NCI-H1048 (cell line): ENCODE results near the gene CTXND2.
A peak's percentile ranks its signal among the peaks of the same experiment; 100 is the strongest.
"Not testable (repeated sequence)": the region's sequence is repeated elsewhere in the genome, so short reads cannot be mapped to it uniquely, and the experiment has no call there.

Experiments used
- DNase-seq: peaks from one replicate; lab custom pipeline; 2025; lab: John Stamatoyannopoulos, UW

The CTXND2 gene

DNA sequence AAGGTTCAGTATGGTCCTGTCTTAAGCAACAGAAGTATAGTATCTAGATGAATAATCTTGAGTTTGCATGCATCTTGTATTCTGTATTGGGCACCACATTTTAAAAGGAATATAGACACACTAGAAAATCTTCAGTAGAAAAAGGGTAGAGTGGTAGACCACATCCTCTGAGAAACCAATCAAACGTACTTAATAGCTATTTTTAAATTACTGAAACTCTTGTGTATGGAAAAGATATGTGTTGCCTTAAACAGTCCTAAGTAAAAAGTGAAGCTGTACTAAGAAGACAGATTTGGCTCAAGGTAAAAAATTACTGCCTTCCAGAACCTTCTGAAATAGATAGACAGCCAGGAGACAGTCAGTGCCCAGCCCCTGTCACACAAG lies 3.1 kb downstream of the CTXND2 start:
- DNase-seq, result no peak

DNA sequence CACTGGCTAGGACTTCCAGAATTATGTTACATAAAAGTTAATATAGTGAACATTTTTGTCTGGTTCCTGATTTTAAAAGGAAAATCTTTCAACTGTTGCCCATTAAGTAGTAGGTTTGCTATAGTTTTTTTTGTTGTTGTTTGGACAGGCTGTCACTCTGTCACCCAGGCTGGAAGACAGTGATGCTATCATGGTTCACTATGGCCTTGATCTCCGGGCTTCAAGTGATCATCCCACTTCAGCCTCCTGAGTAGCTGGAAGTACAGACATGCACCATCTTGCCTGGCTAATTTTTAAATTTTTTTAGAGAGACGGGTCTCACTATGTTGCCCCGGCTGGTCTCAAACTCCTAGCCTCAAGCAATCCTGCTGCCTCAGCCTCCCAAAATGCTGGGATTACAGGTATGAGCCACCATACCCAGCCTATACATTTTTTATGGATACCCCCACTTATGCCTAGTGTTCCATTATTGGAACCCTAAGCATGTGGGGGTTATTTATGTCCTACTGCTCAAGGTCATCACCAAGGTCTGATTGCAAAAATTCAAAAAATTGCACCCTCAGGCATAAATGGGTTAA lies 6.5 kb downstream of the CTXND2 start:
- no peak for DNase-seq

DNA sequence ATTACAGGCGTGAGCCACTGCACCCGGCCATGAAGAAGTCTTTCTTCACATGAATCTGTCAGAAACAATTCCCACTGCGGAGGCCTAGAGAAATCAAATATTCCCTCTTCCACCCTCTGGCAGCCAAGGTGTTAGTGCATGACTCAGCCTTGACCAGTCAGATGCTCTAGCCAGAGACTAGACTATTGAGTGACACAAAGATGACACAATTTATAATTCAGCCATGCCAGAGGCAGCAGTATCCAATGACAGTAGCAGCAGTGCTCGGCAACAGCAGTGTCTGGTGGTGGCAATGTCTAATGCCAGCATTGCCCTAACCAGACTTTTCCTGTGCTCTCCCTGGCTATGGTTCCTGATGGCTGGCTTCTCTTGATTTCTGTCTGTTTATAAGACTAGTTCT lies 8.7 kb downstream of the CTXND2 start:
- no peak for DNase-seq

DNA sequence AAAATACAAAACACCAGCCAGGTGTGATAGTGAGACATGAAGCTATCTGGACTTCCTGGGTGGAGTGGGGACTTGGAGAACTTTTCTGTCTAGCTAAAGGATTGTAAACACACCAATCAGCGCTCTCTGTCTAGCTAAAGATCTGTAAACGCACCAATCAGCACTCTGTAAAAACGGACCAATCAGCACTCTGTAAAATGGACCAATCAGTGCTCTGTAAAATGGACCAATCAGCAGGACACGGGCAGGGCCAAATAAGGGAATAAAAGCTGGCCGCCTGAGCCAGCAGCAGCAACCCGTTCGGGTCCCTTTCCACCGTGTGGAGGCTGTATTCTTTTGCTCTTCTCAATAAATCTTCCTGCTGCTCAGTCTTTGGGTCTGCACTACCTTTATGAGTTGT lies 12.9 kb downstream of the CTXND2 start:
- not testable (repeated sequence) for DNase-seq

DNA sequence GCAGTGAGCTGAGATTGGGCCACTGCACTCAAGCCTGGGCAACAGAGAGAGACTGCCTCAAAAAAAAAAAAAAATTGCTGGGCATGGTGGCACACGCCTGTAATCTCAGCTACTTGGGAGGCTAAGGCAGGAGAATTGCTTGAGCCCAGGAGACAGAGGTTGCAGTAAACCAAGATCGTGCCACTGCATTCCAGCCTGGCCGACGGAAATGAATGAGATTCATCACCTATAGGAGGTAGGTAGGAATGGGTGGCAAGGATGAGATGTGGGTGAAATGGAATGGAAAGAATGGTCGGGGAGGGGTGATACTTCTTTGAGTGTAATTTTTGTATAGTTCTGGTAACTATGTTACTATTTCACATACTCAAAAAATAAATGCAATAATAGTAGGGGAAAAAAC lies 15.4 kb downstream of the CTXND2 start:
- DNase-seq, result no peak

DNA sequence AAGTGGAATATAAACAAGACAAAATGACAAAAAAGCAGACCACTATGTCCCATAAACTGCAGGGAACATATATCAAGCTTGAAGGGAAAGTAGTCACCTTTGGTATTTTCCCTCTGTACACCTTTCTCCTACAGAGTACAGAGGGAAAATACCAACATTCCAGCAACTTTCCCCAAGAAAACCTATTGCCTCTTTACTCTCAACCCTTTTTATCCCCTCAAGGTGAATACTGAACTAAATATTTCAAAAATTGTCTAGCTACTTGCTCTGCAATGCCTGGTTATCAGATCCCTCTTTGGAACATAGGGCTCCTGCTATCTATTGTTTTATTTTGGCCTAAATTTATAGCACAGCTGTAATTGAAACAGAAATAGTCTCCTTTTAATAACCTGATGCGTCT lies 15.8 kb downstream of the CTXND2 start:
- no peak for DNase-seq

DNA sequence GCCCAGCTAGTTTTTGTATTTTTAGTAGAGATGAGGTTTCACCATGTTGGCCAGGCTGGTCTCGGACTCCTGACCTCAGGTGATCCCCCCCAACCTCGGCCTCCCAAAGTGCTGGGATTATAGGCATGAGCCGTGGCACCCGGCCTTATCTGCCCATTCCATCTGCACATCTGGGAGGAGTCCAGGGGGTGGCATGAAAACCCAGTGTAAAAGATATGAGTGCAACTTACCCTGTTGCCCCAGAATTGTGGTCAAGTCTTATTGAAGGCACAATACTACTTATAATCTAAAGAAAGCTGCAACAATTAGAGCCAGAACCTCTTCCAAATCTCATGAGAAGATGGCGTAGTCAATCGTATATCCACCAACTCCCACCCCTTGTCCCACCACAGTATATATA lies 18.4 kb downstream of the CTXND2 start:
- DNase-seq, result no peak

DNA sequence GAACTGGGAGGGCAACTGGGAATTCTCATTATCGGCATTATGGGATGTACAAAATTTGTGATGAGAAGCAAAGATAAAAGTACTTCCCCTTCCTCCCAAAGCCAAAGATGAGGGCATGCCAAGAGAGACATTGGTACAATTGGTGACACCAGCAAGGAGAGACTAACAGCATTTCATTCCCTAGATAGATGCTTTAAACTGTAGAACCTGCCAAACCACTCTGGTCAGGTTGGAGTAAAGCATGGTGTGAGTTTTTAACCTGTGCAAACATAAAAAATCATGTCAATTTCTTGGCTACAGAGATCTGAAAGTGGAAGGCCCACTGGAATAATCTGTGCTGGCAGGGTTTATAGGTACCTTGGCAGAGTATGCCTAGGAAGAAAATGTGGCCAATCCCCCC lies 19.4 kb downstream of the CTXND2 start:
- DNase-seq, result no peak

DNA sequence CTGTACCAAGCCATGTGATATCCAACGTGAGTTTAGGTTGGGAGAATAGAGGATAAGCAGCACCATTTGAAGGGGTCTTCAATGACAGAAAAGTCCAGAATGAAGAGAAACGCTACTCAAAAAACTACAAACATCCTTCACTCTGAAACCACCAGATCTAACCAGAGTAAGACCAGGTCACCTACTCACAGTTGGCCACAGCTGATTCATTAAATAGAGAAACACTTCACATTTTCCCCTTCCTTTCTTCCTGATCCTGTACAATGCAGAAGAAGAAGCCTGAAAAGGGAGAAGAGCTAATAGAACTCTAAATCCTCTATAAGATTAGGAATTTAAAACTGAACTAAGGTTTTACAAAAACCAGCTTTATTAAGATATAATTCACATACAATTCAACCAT lies 19.9 kb downstream of the CTXND2 start:
- DNase-seq, result no peak

DNA sequence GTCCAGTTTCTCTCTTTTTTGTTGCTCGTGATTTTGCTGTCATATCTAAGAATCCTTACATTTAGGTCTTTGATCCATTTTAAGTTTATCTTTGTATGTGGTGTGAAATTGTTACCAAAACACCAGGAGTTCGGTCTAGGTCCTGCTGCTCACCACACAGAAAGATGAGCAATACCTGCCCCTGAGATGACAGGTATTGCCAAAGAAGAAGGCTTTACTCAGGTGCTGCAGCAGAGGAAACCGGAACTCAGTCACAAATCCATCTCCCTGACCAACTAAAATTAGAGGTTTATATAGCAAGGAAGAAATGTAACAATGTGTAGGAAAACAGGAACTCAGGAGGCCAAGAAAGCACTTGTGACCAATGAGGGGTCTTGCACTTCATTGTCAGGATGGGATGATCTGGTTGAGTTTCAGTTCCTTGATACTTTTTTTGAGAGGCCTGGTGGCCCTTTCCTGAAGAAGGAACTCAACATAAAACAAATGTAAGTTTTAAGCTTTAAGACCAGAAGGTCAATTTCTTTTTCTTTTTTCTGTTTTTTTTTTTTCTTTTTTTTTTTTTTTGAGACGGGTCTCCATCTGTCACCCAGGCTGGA lies 22.7 kb downstream of the CTXND2 start:
- DNase-seq, result no peak

DNA sequence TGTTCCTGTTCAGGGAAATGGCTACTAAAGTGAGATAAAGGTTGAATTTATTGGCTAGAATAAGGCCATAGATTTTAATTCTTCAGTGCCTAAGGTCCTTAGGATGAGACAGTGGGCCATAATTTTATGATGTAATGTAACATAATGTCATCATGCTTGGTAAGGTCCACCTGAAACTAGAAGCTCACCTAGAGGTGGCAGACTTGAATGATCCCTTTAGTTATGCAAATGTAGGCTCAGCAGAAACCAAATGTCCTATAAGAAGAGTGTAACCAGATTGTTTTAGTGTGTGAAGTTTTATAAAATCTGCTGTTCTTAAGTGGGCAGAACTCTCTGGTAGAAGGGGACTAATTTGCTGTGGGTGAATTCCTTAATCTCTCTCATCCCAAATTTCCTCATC lies 25.7 kb downstream of the CTXND2 start:
- DNase-seq, result no peak

DNA sequence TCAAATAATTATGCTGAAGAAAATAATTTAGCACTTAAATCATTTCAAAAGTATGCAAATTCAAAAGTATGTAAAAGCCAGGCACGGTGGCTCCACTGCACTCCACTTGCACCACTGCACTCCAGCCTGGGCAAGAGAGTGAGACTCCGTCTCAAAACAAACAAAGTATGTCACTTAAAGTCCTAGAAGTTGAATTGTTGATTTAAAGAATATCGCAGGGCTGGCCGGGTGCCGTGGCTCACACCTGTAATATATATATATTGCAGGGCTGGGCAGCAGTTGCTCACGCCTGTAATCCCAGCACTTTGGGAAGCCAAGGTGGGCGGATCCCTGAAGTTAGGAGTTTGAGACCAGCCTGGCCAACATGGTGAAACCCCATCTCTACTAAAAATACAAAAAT lies 30.5 kb downstream of the CTXND2 start:
- no peak for DNase-seq

DNA sequence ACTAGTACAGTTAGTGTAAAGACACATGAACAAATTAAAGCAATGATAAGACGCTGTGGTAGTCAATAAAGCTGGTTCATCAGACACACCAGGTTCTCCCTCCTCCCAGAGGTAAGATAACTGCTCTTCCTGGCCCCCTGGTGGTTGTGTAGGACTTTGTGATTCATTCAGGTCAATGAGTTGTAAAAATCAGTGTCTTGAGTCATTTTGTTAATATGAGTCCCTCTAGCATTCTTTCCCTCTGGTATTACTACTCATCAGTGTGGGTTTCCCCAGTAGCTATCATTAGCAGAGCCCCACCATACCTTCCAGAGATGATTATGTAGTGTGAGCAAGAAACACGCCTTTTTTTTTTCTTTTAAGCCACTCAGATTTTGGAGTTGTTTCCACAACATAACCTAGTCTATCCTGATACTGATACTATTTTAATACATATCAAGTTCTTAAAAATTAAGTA lies 35.6 kb downstream of the CTXND2 start:
- DNase-seq, result peak; percentile 50

DNA sequence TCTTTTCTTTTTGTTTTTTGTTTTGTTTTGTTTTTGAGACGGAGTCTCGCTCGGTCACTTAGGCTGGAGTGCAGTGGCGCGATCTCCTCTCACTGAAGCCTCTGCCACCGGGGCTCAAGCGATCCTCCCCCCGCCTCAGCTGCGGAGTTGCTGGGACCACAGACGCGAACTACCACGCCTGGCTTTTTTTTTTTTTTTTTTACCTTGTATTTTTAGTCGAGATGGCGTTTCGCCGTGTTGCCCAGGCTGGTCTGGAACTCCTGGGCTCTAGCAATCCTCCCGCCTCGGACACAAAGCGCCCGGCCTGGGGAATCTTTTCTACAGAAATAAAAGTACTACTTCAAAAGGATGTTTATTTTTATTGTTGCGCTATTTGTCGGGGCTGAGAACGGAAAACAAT lies 38.1 kb downstream of the CTXND2 start:
- DNase-seq, result no peak

DNA sequence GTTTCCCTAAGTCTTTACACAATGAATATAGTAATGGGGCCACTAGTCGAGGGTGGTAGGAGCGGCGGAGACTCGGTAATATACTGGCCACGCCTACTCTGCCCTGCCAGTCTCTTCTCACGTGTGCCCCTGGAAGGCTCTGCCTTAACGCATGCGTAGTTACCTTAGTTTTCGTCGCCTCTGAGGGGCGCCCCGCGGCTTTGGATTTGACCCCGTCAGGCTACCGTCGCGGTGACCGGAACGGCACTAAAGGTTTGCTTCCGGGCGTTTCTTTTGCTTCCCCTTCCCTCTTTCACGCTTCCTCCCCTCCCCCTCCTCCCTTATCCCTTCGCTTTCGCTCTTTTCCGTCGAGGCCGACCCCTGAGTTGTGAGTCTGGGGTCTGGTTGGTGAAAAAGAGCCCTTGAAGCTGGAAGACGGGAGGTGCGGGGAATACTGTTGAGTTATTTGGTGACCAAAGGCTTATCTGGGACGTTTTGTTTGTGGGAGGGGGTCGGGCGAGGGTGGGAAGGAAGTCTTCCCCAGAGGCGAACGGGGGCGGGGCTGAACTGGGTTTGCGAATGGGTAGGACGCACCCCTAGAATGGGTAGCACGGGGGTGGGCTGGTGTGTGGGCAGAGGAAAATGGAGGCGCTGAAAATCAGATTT lies 39.3 kb downstream of the CTXND2 start, which contains the start of gene SETDB1:
TSS of gene SETDB1 (plus strand) at position 267 of the 645 bp plus-strand sequence. CDS start 1,352 bp downstream, outside the sequence.
- DNase-seq, result peak; percentile 96

DNA sequence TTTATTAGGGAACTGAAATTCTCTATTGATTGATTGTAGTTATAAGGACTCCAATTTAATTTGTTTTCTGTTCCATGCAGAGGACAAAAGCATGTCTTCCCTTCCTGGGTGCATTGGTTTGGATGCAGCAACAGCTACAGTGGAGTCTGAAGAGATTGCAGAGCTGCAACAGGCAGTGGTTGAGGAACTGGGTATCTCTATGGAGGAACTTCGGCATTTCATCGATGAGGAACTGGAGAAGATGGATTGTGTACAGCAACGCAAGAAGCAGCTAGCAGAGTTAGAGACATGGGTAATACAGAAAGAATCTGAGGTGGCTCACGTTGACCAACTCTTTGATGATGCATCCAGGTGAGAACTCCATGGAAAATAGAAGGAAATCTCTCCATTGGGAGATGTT lies 40.7 kb downstream of the CTXND2 start:
- DNase-seq, result no peak

DNA sequence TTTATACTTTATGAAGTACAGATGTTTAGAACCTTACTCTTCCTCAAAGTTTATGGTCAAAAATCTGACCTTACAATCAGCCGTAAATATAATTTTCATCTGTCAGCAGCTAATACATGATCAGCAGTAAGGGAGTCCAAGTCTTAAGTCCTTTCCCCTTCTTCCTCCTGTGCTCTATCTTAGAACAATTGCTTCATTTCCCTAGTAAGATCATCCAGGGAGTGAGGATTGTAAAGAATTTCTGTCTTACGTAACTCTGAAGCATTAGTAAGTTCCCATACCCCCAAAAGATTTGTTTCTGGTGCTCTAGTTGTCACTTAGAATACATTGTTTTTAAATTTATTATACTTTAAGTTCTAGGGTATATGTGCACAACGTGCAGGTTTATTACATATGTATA lies 41.4 kb downstream of the CTXND2 start:
- no peak for DNase-seq

DNA sequence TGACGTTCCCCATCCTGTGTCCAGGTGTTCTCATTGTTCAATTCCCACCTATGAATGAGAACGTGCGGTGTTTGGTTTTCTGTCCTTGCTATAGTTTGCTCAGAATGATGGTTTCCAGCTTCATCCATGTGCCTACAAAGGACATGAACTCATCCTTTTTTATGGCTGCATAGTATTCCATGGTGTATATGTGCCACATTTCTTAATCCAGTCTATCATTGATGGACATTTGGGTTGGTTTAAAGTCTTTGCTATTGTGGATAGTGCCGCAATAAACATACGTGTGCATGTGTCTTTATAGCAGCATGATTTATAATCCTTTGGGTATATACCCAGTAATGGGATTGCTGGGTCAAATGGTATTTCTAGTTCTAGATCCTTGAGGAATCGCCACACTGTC lies 41.8 kb downstream of the CTXND2 start:
- DNase-seq, result not testable (repeated sequence)

DNA sequence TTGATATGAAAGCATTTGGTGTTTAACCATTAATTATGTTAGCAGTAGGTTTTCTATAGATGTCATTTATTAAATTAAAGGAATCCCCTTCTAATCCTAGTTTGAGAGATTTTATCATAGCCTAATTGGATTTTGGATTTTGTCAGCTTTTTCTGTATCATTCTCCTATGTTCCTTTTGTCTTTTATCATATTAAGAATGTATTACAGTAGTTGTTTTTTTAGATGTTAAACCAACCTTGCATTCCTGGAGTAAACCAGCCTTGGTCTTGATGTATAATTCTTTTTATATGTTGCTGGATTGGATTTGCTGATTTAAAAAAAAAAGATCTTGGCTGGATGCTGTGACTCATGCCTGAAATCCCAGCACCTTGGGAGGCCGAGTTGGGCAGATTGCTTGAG lies 44.8 kb downstream of the CTXND2 start:
- DNase-seq, result no peak

DNA sequence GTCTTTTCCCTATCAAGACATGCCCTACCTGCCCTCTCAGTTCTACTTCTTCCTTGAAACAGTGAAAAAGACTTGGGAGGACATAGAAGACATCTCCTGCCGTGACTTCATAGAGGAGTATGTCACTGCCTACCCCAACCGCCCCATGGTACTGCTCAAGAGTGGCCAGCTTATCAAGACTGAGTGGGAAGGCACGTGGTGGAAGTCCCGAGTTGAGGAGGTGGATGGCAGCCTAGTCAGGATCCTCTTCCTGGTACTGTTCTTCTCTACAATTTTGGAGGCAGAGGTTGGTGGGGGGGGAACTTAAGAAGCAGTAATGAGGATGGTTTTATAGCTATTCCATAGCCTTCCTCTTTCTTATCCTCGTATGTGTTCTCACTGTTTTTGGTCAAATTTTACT lies 57.9 kb downstream of the CTXND2 start:
- no peak for DNase-seq

DNA sequence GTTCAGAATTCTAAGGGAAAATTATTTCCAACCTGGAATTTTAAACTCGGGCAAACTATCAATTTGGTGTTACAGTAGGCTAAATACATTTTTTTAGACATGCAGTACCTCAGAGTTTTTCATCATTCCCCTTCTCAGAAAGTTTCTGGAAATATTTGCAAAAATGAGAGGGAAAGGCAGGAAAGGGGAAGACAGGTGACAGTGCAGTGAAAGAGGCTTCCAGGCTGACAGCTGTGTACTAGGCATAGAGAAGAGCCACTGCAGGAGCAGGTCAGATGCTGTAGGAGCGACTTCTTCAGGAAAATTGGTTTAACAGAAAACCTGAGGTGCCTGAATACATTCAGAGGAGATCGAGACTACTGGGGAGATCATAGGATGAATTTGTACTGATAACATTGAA lies 67.8 kb downstream of the CTXND2 start:
- no peak for DNase-seq

DNA sequence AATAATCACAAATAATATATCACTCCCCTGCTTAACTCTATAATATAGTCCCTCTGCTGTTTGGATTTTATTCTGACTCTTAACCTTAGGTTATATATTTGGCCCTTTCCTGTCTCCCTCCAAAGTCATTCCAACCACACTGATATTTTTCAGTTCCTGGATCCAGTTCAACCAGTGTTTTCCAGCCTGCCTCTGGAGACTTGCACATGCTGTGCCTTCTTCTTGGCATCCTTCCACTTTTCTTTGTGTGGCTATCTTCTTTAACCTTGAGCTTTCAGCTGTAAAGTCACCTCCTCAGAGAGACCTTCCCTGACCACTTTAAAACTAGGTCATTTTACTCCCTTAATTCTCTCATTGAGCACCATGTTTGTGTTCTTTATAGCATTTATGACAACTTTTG lies 68.3 kb downstream of the CTXND2 start:
- DNase-seq, result no peak

DNA sequence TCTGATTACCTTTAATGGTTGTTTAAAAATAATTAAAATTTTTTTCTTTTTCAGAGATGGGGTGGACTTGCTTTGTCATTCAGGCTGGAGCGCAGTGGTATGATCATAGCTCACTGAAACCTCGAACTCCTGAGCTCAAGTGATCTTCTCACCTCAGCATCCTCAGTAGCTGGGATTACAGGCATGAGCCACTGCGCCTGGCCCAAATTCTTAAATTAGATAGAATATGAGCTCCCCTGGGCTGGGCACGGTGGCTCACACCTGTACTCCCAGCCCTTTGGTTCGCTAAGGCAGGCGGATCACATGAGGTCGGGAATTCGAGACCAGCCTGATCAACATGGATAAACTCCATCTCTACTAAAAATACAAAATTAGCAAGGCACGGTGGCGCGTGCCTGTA lies 70.7 kb downstream of the CTXND2 start:
- DNase-seq, result no peak

DNA sequence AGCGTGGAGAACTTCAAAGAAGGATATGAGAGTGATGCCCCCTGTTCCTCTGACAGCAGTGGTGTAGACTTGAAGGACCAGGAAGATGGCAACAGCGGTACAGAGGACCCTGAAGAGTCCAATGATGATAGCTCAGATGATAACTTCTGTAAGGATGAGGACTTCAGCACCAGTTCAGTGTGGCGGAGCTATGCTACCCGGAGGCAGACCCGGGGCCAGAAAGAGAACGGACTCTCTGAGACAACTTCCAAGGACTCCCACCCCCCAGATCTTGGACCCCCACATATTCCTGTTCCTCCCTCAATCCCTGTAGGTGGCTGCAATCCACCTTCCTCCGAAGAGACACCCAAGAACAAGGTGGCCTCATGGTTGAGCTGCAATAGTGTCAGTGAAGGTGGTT lies 73.7 kb downstream of the CTXND2 start:
- DNase-seq, result no peak
